ENCODE data around the gene BOLA3.

GRCh38 chr2:74096052-74096451, 51.7 kb downstream of the BOLA3 start:
- no peak for TF ChIP-seq CTCF (IDR thresholded peaks at IDR 0.05; ENCODE audit: insufficient read depth, low read depth, low read length)
- TF ChIP-seq EZH2 (IDR thresholded peaks at IDR 0.05; ENCODE audit: insufficient read depth, low read length) = no peak
